T-helper 2 cell treated with Interferon-gamma antibody and Interleukin-4, amounts not matched to agents 5 μg/mL and 100 μg/mL, for 36 hours (primary cell): Measurements from ENCODE around the gene CFAP161.

ENCODE experiments used
- DNase-seq: peaks from one replicate; pipeline ENCODE4 v3.0.0; 2021; ENCODE audit warnings: low spot score
- H3K27ac Mint-ChIP-seq: one replicate; pipeline ENCODE4 v1.8.0; 2021; ENCODE audit warnings: mild to moderate bottlenecking, mixed read lengths
- H3K27me3 Mint-ChIP-seq: one replicate; pipeline ENCODE4 v1.8.0; 2021; ENCODE audit warnings: low read depth, mixed read lengths
- H3K36me3 Mint-ChIP-seq: one replicate; pipeline ENCODE4 v1.8.0; 2021; ENCODE audit warnings: low read depth, mixed read lengths
- H3K4me1 Mint-ChIP-seq: one replicate; pipeline ENCODE4 v1.8.0; 2021; ENCODE audit warnings: low read depth, mixed read lengths
- H3K4me3 Mint-ChIP-seq: one replicate; pipeline ENCODE4 v1.8.0; 2022; ENCODE audit warnings: mild to moderate bottlenecking, moderate library complexity, mixed read lengths
- H3K9me3 Mint-ChIP-seq: one replicate; pipeline ENCODE4 v1.8.0; 2021; ENCODE audit warnings: mixed read lengths

The CFAP161 gene

GRCh38 chr15:81190922-81191507, 56.9 kb downstream of the CFAP161 start:
- Mint-ChIP-seq H3K27ac (no peak overlapping the region), H3K4me3 (no peak overlapping the region), H3K36me3 (no peaks in the 10 kb centered on the region), H3K4me1 (no peaks in the 10 kb centered on the region), H3K27me3 (peaks cover 2% of the 10 kb centered on the region), H3K9me3 (no peaks in the 10 kb centered on the region)
- DNase-seq: no peak

GRCh38 chr15:81191701-81192100, 57.6 kb downstream of the CFAP161 start:
- no peak for DNase-seq
- Mint-ChIP-seq H3K27me3 (peaks cover 2% of the 10 kb centered on the region), H3K4me1 (no peaks in the 10 kb centered on the region), H3K9me3 (no peaks in the 10 kb centered on the region), H3K4me3 (no peak overlapping the region), H3K36me3 (no peaks in the 10 kb centered on the region), H3K27ac (no peak overlapping the region)

- Mint-ChIP-seq H3K4me1 (no peaks in the 10 kb centered on the region), H3K4me3 (no peak overlapping the region), H3K27ac (no peak overlapping the region), H3K36me3 (no peaks in the 10 kb centered on the region), H3K9me3 (no peaks in the 10 kb centered on the region), H3K27me3 (peaks cover 2% of the 10 kb centered on the region)
- no peak for DNase-seq
These were observed 60.7 kb downstream of the CFAP161 start for GRCh38 chr15:81194723-81195122.

- no peak for DNase-seq
- Mint-ChIP-seq H3K27me3 (peaks cover 2% of the 10 kb centered on the region), H3K36me3 (no peaks in the 10 kb centered on the region), H3K27ac (no peak overlapping the region), H3K9me3 (no peaks in the 10 kb centered on the region), H3K4me3 (no peak overlapping the region), H3K4me1 (no peaks in the 10 kb centered on the region)
These were observed 61.3 kb downstream of the CFAP161 start for GRCh38 chr15:81195339-81195864.

GRCh38 chr15:81196576-81197254, 62.6 kb downstream of the CFAP161 start, which contains the start of gene IL16:
Gene IL16, plus strand, starts transcription at chr15:81196879. Its CDS starts 28,521 bp downstream, at chr15:81225400.
- H3K4me3 Mint-ChIP-seq: no peak within 1 kb of the TSS

GRCh38 chr15:81197255-81197630, 63.2 kb downstream of the CFAP161 start:
- H3K4me3 Mint-ChIP-seq: no peak overlapping the region
- DNase-seq: no peak
- H3K4me1 Mint-ChIP-seq: no peaks in the 10 kb centered on the region
- no peak overlapping the region for H3K27ac Mint-ChIP-seq
- H3K27me3 Mint-ChIP-seq: peaks cover 2% of the 10 kb centered on the region
- H3K9me3 Mint-ChIP-seq: no peaks in the 10 kb centered on the region
- no peaks in the 10 kb centered on the region for H3K36me3 Mint-ChIP-seq

More at GRCh38 chr15:81196576-81197254, 62.6 kb downstream of the CFAP161 start, which contains the start of gene IL16:
- no peak for DNase-seq
- peaks cover 2% of the 10 kb centered on the region for H3K27me3 Mint-ChIP-seq
- no peaks in the 10 kb centered on the region for H3K36me3 Mint-ChIP-seq
- no peaks in the 10 kb centered on the region for H3K4me1 Mint-ChIP-seq
- H3K9me3 Mint-ChIP-seq: no peaks in the 10 kb centered on the region
- no peak within 1 kb of the TSS for H3K27ac Mint-ChIP-seq

GRCh38 chr15:81197688-81198281, 63.7 kb downstream of the CFAP161 start:
- Mint-ChIP-seq H3K36me3 (no peaks in the 10 kb centered on the region), H3K27ac (no peak overlapping the region), H3K4me3 (no peak overlapping the region), H3K27me3 (no peaks in the 10 kb centered on the region), H3K4me1 (no peaks in the 10 kb centered on the region), H3K9me3 (no peaks in the 10 kb centered on the region)
- DNase-seq: no peak
